ENCODE results near the gene DOCK8.
A peak's percentile ranks its signal among the peaks of the same experiment; 100 is the strongest.

The DOCK8 gene

DNA sequence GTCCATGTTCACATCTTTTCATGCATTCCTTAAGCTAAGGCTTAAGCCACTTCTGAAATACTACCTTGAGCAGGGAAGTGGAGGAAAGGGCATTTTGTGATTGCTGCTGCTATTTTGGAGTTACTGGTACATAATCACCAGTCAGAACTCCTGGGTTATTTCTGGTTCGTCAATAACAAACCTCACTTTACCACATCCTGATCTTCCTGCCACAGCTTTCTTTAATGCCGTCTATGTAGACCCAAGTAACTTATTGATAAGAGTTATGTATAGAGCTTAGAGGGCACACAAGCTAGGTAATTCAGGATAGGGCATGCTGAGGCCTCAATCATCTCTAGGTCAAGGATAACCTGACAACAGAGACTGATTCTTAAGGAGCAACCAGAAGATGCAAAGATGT is 120.7 kb downstream of the DOCK8 start:
- H3K27me3 Mint-ChIP-seq, result no peaks in the 10 kb centered on the region
- DNase-seq (no peak), ATAC-seq (replicated peaks) (no peak)
- H3K4me3 Mint-ChIP-seq, result no peak overlapping the region
- H3K27ac Mint-ChIP-seq, result no peak overlapping the region
- H3K4me1 Mint-ChIP-seq, result no peaks in the 10 kb centered on the region
- H3K9me3 Mint-ChIP-seq, result no peaks in the 10 kb centered on the region
- H3K36me3 Mint-ChIP-seq, result peaks cover 27 to 65% of the 10 kb centered on the region in 2 donors

DNA sequence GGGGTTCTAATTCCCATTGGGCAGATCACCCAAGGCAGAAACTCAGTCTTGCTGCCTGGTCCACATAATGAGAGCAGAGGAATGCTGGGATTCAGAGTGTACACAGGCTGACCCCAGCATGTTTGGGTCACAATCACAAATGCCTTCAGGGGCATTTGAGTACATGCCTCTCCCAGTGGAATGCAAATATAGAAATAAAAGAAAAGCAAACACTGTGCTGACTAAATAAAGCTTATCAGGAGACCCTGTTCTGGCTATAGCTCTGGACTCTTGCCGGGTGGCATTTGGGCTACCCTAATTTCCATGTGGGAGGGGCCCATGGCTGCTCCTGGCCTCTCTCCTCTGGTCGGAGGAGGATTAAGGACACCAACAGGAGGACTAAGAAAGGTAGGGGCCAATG is 121.4 kb downstream of the DOCK8 start:
- Mint-ChIP-seq H3K4me3 (no peak overlapping the region), H3K27ac (no peak overlapping the region), H3K9me3 (no peaks in the 10 kb centered on the region), H3K27me3 (no peaks in the 10 kb centered on the region), H3K36me3 (peaks cover 27 to 60% of the 10 kb centered on the region in 2 donors), H3K4me1 (no peaks in the 10 kb centered on the region)
- no peak for ATAC-seq (replicated peaks)
- no peak for DNase-seq

DNA sequence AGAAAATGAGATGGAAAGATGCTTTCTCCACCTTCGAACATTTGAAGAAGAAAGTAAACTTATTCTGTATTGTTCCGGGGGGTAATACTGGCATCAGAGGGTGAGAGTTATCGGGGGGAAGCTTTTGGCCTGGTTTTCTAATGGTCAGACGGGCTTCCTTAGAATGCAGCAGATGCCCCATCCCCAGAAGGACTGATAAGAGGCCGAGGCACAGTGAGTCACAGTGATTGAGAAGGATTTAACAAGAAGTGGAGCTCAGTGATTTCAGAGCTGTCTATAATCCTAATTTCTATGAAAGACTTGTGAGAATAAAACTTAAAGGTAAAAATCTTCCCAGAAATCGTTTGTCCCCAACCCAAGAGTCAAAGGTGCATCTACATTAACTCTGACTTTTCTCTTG is 123.9 kb downstream of the DOCK8 start:
- ATAC-seq (replicated peaks) (no peak), DNase-seq (no peak)
- Mint-ChIP-seq H3K4me1 (no peaks in the 10 kb centered on the region), H3K9me3 (no peaks in the 10 kb centered on the region), H3K36me3 (peaks cover 39 to 65% of the 10 kb centered on the region in 2 donors), H3K27me3 (no peaks in the 10 kb centered on the region), H3K27ac (no peak overlapping the region), H3K4me3 (no peak overlapping the region)

DNA sequence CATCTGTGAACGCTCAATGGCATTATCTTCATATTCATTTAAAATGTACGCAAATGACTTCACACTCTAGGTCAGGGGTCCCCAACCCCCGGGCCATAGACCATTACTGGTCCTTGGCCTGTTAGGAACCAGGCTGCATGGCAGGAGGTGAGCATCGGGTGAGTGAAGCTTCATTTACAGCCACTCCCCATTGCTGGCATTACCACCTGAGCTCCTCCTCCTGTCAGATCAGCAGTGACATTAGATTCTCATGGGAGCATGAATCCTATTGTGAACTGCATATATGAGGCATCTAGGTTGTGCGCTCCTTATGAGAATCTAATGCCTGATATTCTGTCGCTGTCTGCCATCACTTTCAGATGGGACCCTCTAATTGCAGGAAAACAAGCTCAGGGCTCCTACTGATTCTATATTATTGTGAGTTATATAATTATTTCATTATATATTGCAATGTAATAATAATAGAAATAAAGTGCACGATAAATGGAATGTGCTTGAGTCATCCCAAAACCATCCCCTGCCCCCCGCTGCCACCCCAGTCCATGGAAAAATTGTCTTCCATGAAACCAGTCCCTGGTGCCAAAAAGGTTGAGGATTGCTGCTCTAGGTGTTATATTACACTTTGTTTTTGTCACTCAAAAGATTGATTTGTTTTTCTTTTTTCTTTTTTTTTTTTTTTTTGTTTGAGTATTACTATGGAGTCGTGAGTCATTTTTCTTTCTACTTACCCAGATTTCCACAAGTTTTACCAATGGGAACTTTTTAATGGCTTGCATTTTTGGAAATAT is 127.2 kb downstream of the DOCK8 start:
- H3K27ac Mint-ChIP-seq, result no peak overlapping the region

DNA sequence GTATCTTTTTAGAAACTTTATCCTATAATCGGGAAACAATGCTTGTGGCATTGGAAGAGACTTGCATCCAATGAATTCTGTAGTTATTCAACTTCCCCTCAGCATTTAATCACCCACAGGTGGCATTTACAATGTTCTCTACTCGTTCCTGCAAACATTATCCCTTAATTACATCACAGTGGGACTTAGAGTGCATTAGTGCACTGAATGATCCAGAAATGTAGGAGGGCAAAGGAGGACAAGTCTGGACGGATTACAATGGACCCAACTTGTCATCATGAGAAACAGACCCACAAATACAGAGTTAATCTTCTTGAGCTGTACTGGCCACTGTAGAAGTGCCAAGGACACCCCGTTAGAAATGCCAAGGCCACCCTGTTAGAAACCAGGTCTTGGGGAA is 129.1 kb downstream of the DOCK8 start:
- H3K9me3 Mint-ChIP-seq, result no peaks in the 10 kb centered on the region
- H3K4me3 Mint-ChIP-seq, result no peak overlapping the region
- DNase-seq (no peak), ATAC-seq (replicated peaks) (no peak)
- no peak overlapping the region for H3K27ac Mint-ChIP-seq
- H3K27me3 Mint-ChIP-seq, result no peaks in the 10 kb centered on the region
- peaks cover 2 to 8% of the 10 kb centered on the region in 2 donors for H3K4me1 Mint-ChIP-seq
- H3K36me3 Mint-ChIP-seq, result peaks cover 38 to 54% of the 10 kb centered on the region in 2 donors

More for the DNA sequence above, 127.2 kb downstream of the DOCK8 start:
- no peak overlapping the region for H3K4me3 Mint-ChIP-seq
- ATAC-seq (replicated peaks) (no peak), DNase-seq (no peak)
- no peaks in the 10 kb centered on the region for H3K4me1 Mint-ChIP-seq
- H3K27me3 Mint-ChIP-seq, result no peaks in the 10 kb centered on the region
- H3K36me3 Mint-ChIP-seq, result peaks cover 34 to 59% of the 10 kb centered on the region in 2 donors
- no peaks in the 10 kb centered on the region for H3K9me3 Mint-ChIP-seq

DNA sequence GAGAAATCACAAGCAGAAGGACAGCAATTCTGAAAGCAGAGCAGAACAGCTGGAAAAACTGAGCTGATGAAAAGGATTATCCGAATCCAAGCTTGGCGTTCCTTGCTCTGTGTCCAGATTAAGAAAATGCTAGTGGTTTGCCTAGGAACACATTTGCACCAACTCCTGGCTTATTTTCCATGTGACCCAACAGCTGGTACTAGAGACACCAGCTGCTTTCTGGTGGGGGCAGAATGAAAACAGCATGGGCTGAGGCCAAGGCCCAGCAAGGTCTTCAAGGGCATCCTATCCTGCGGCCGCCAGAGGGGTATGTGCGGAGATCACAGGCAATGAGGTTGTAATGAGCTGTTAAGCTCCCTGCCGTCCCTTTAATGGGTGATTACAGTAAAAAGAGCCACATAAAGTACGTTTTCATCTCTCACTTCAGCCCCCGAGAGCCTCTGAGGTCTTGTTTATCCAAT is 131.5 kb downstream of the DOCK8 start:
- Mint-ChIP-seq H3K4me3 (no peak overlapping the region), H3K9me3 (no peaks in the 10 kb centered on the region), H3K27ac (no peak overlapping the region), H3K36me3 (peaks cover 49 to 72% of the 10 kb centered on the region in 2 donors), H3K27me3 (no peaks in the 10 kb centered on the region), H3K4me1 (peaks cover 10 to 24% of the 10 kb centered on the region in 2 donors)
- no peak for ATAC-seq (replicated peaks)
- no peak for DNase-seq

DNA sequence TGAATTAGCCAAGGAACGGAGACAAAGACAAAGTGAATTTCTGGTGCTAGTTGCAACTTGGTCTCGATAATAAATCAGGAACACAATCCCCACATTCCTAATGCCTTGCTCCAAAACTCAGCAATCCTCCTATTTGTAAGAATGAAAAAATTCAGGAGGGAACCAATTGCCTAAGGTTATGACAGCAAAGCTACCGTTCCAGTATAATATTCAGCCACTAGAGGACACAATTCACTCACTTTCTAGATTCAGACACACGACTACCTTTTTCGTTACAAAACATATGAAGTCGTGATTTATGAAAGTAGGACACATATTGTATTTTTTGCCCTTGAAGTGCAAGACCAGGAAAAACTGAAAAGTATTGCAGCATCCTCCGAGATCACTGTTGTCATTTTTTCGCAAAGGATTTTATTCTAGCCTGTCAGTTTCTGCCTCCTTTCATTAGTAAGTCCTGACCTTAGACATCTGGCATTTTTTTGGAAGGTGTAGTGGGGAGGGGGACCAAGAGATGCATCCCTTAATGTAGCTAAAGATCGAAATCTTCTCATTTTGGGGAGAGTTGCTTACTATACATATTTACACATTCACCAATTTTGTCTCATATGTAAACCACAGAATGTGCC is 133.1 kb downstream of the DOCK8 start:
- H3K4me3 Mint-ChIP-seq, result no peak overlapping the region
- H3K36me3 Mint-ChIP-seq, result peaks cover 47 to 66% of the 10 kb centered on the region in 2 donors
- no peaks in the 10 kb centered on the region for H3K27me3 Mint-ChIP-seq
- no peaks in the 10 kb centered on the region for H3K9me3 Mint-ChIP-seq
- no peak for ATAC-seq (replicated peaks)
- DNase-seq, result no peak
- H3K27ac Mint-ChIP-seq, result peak overlapping the region; percentile 20
- H3K4me1 Mint-ChIP-seq, result peaks cover 10 to 24% of the 10 kb centered on the region in 2 donors

DNA sequence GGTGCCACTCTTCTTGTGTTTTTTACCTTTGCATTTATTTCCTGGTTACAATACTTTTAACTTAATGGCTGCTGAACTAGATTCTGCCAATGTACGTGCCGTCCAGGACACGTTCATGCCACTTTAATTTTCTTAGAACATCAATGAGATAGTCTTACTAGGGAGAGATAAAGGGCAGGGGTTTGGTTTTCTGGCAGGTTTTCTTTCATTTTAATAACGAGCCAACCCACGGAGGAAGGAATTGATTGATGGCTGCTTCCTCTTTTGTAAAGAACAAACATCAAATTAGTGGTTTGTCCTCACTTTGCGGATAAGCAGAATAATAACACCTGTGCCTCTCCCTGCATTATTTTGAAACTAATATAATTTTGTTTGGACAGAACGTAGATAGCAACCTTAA is 135.7 kb downstream of the DOCK8 start:
- DNase-seq (no peak), ATAC-seq (replicated peaks) (peak in 1 of 2 donors; percentile 45)
- Mint-ChIP-seq H3K9me3 (no peaks in the 10 kb centered on the region), H3K27me3 (no peaks in the 10 kb centered on the region), H3K36me3 (peaks cover 40 to 66% of the 10 kb centered on the region in 2 donors), H3K4me3 (peak overlapping the region in 1 of 2 donors; percentile 7), H3K4me1 (peaks cover 10 to 24% of the 10 kb centered on the region in 2 donors), H3K27ac (peak overlapping the region; percentile 88)

DNA sequence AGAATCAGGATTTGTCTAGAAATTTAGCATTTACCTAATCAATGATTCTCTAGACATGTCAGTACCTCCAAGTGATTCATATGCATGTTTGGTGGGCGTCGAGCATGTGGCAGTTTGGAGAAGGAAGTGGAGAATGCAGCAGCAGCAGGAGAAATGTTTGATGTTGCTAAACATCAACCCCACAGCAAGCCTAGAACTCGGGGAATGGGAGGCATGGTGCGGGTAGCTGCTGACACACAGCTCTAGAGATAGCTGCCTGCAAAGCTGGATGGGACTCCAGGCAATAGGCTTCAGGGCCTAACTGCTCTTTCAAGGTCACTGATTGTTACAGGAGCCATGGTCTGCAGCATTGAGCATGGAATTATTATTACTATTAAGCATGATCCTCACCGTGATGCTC is 137.3 kb downstream of the DOCK8 start:
- peak overlapping the region; percentile 9 for H3K27ac Mint-ChIP-seq
- H3K9me3 Mint-ChIP-seq, result no peaks in the 10 kb centered on the region
- H3K27me3 Mint-ChIP-seq, result no peaks in the 10 kb centered on the region
- DNase-seq (no peak), ATAC-seq (replicated peaks) (no peak)
- H3K4me3 Mint-ChIP-seq, result no peak overlapping the region
- H3K36me3 Mint-ChIP-seq, result peaks cover 41 to 69% of the 10 kb centered on the region in 2 donors
- H3K4me1 Mint-ChIP-seq, result peaks cover 10 to 24% of the 10 kb centered on the region in 2 donors

DNA sequence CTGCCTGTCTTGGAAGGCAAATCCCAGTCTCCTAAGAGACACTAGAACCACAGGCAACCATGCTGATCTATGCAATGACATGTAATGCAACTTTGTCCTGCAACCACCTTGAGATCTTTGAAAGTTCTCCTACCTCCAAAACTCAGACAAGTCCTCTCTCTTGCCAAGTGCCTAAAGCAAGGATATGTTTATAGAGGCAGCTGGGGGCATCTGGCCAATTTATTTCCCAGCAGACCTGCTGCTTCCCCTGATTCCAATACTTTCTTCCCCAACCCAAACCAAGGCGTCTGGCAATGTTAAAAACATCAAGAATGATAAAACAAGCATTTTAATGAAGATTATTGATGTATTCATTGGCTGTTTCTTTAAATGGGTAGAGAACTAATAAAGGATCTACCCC is 138.4 kb downstream of the DOCK8 start:
- peak overlapping the region; percentile 51 for H3K27ac Mint-ChIP-seq
- H3K9me3 Mint-ChIP-seq, result no peaks in the 10 kb centered on the region
- H3K36me3 Mint-ChIP-seq, result peaks cover 41 to 68% of the 10 kb centered on the region in 2 donors

DNA sequence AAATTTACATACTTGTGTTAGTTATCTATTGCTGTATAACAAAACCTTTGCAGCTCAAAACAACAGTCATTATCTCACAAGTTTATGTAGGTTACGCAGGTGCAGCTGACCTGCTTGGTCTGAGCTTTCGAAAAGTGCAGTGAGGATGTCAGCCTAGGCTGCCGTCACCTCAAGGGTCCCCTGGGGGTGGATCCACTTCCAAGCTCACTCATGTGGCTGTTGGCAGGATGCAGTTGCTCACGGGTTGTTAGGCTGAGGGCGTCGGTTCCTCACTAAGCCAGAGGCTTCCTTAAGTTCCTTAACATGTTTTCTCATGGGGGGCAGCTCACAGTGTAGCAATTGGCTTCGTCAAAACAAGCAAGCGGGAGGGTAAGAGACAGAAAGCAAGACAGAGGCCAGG is 139.8 kb downstream of the DOCK8 start:
- H3K4me3 Mint-ChIP-seq, result no peak overlapping the region

More for the DNA sequence above, 138.4 kb downstream of the DOCK8 start:
- Mint-ChIP-seq H3K27me3 (no peaks in the 10 kb centered on the region), H3K4me3 (no peak overlapping the region), H3K4me1 (peaks cover 10 to 20% of the 10 kb centered on the region in 2 donors)
- ATAC-seq (replicated peaks), result no peak
- DNase-seq, result no peak

DNA sequence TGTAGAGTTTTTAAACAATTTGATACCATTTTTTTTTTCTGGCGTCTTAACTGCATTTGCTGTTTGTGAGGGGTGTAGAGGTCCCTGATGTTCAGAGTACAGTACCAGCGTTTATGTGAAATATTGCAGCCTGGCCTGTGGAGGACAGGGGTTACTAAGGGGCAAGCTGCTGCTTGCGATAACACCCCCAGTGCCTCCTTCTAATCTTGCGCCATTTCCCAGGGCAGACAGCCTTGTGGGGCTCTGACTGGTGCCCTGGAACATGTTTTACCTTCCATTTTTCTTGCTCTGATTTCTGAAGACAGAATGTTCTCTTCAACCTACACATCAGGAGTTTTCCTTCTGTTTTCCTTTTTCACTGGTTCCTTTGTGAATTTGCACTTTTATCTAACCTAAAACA is 142.9 kb downstream of the DOCK8 start:
- DNase-seq, result no peak
- ATAC-seq (replicated peaks), result no peak
- Mint-ChIP-seq H3K4me3 (no peak overlapping the region), H3K9me3 (no peaks in the 10 kb centered on the region), H3K27me3 (no peaks in the 10 kb centered on the region), H3K27ac (no peak overlapping the region), H3K4me1 (peaks cover 0 to 6% of the 10 kb centered on the region in 2 donors), H3K36me3 (peaks cover 30 to 55% of the 10 kb centered on the region in 2 donors)

More for the DNA sequence above, 139.8 kb downstream of the DOCK8 start:
- DNase-seq (no peak), ATAC-seq (replicated peaks) (no peak)
- H3K27ac Mint-ChIP-seq, result no peak overlapping the region
- no peaks in the 10 kb centered on the region for H3K27me3 Mint-ChIP-seq
- H3K4me1 Mint-ChIP-seq, result peaks cover 6 to 13% of the 10 kb centered on the region in 2 donors
- no peaks in the 10 kb centered on the region for H3K9me3 Mint-ChIP-seq
- H3K36me3 Mint-ChIP-seq, result peaks cover 35 to 59% of the 10 kb centered on the region in 2 donors

DNA sequence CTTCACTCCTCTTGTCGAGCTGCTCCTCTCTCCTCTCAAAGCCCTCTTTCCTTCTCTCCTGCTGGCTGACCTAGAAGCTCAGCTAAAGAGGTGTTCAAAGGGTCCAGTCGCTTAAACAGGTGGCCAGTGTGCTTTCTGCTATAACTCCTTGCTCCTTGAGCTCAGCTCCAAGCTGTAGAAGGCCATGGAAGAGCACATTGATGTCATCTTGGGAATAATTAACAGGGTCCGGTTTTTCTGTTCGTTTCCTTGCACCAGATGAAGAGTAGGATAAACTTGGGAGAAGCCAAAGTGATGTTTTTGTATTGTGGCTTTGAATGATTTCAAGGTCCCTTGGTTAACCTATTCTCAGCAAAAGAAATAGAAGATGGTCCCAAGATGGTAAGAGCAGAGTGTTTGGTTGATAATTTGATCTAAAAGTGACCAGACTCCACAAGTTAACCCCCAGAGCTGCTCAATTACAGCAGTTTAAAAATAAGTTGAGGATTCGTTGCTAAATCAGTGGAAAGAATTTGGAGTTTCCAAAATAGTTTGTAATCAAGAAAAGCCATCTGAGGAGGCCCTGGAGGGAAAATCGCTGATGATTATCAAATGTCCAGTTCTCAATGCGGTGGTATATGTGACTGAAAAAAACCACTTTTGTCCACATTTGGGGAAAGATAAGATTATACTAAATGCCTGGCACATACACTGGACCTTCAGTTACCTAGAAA is 148.1 kb downstream of the DOCK8 start:
- Mint-ChIP-seq H3K4me1 (peaks cover 0 to 6% of the 10 kb centered on the region in 2 donors), H3K27ac (no peak overlapping the region), H3K4me3 (no peak overlapping the region), H3K36me3 (peaks cover 34 to 61% of the 10 kb centered on the region in 2 donors), H3K27me3 (no peaks in the 10 kb centered on the region), H3K9me3 (no peaks in the 10 kb centered on the region)
- DNase-seq, result no peak
- ATAC-seq (replicated peaks), result no peak

DNA sequence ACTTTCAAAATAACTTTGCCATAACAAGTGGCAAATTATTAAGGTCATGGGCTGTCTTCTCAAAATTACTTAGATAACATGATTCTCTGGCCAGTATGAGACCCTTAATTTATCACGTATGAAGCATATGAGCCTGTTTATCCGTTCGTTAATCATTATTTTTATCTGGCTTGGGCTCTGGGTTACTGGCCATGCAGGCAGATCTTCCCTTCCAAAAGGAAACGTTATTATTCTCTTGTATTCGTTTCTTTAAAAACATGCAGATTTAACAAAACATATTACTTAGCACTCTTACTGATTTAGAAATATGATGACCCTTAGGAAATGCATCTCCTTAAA is 148.6 kb downstream of the DOCK8 start:
- Mint-ChIP-seq H3K4me3 (no peak overlapping the region), H3K9me3 (no peaks in the 10 kb centered on the region), H3K27me3 (no peaks in the 10 kb centered on the region), H3K4me1 (peaks cover 0 to 6% of the 10 kb centered on the region in 2 donors), H3K36me3 (peaks cover 37 to 64% of the 10 kb centered on the region in 2 donors), H3K27ac (no peak overlapping the region)
- DNase-seq, result no peak
- no peak for ATAC-seq (replicated peaks)

Measured in stimulated activated naive B cell treated with anti-CD40 and anti-IgM and Interleukin-4, amounts not matched to agents 10 μg/mL and 1 μg/mL and 100 μg/mL, for 72 hours (primary cell).